Upper lobe of left lung (tissue), 6 donors: ENCODE data around the gene IQCM. TPM values are rescaled to one million over a fixed set of nuclear protein-coding genes. Genes with fewer than 3 reads are reported as not detected.

Experiments
- ATAC-seq, 2 donors: fragments of 200-7000 bp; cut with Tn5 transposase; one replicate each; pipeline ENCODE4 v1.9.1; 2022; ENCODE audit warnings: mild to moderate bottlenecking in 2 of 2, moderate library complexity in 2 of 2; ENCODE audit not compliant: low FRiP score in 2 of 2
- DNase-seq, 2 donors: peaks; one replicate each; pipeline ENCODE4 v3.0.0-alpha.2; 2019 to 2020
- H3K27ac ChIP-seq, 4 donors: fragments of 200-600 bp; sonication (generic); one replicate each; pipeline ENCODE4 v1.5.1; 2016 to 2019
- H3K27me3 ChIP-seq, 4 donors: fragments of 200-600 bp; sonication (generic); one replicate each; pipeline ENCODE4 v1.5.1; 2017 to 2019
- H3K36me3 ChIP-seq, 4 donors: fragments of 200-600 bp; sonication (generic); one replicate each; pipeline ENCODE4 v1.5.1; 2016 to 2019
- H3K4me1 ChIP-seq, 4 donors: fragments of 200-600 bp; sonication (generic); one replicate each; pipeline ENCODE4 v1.5.1; 2018 to 2019
- H3K4me3 ChIP-seq, 4 donors: fragments of 200-600 bp; sonication (generic); one replicate each; pipeline ENCODE4 v1.5.1; 2017 to 2019; ENCODE audit warnings: mild to moderate bottlenecking in 2 of 4, moderate library complexity in 1 of 4
- H3K9me3 ChIP-seq, 4 donors: fragments of 200-600 bp; sonication (generic); one replicate each; pipeline ENCODE4 v1.5.1; 2018 to 2019
- EP300 ChIP-seq, 4 donors: sonication (generic); formaldehyde crosslinking; IDR thresholded peaks; one replicate each; pipeline ENCODE4 v1.5.1; 2017; ENCODE audit warnings: antibody characterized with exemption in 4 of 4, control low read depth in 2 of 4
- POLR2A ChIP-seq, 4 donors: fragments of 450-650 bp; IDR thresholded peaks; one replicate each; pipeline ENCODE4 v1.5.1; 2016 to 2017; ENCODE audit warnings: antibody characterized with exemption in 4 of 4, mild to moderate bottlenecking in 2 of 4
- POLR2AphosphoS5 ChIP-seq, 2 donors: sonication (generic); formaldehyde crosslinking; IDR thresholded peaks; one replicate each; pipeline ENCODE4 v1.5.1; 2017; ENCODE audit warnings: antibody characterized with exemption in 2 of 2
- WGBS, 2 donors: methylation state at CpG; one replicate each; pipeline ENCODE4 v1.1.5; 2017 to 2018; 5-methylcytosine and 5-hydroxymethylcytosine counted together
- total RNA-seq, 6 donors: library from RNA; depleted of rRNA in 4 of 6; stranded (reverse); fragments of >200 nt in 4 of 6; gene quantifications; one replicate each; pipeline versions ENCODE4 v1.1.0 to v1.2.1, GENCODE V29; 2016 to 2021
- TF ChIP-seq, protein P1 (sequence below), 6 experiments: fragments of 450-650 bp in 4 of 6; fragments of 200-600 bp in 2 of 6; sonication (generic) in 2 of 6; IDR thresholded peaks; one replicate each; pipeline ENCODE4 v1.5.1; 2016 to 2019; ENCODE audit warnings: antibody characterized with exemption in 6 of 6
- donor health status: DM: no; HTN: no; CAD: no; lungs with moderate emphysema.
- donor health status: DM: no; HTN: yes; CAD: no; lungs with severe emphysema.

The IQCM gene
- total RNA-seq, 6 donors from 2014 or later, result not detected

GRCh38 chr4:149711593-149712365 is 103.9 kb downstream of the IQCM start:
- DNase-seq, result no peak
- no peak for ATAC-seq
- TF ChIP-seq, protein P1, sequence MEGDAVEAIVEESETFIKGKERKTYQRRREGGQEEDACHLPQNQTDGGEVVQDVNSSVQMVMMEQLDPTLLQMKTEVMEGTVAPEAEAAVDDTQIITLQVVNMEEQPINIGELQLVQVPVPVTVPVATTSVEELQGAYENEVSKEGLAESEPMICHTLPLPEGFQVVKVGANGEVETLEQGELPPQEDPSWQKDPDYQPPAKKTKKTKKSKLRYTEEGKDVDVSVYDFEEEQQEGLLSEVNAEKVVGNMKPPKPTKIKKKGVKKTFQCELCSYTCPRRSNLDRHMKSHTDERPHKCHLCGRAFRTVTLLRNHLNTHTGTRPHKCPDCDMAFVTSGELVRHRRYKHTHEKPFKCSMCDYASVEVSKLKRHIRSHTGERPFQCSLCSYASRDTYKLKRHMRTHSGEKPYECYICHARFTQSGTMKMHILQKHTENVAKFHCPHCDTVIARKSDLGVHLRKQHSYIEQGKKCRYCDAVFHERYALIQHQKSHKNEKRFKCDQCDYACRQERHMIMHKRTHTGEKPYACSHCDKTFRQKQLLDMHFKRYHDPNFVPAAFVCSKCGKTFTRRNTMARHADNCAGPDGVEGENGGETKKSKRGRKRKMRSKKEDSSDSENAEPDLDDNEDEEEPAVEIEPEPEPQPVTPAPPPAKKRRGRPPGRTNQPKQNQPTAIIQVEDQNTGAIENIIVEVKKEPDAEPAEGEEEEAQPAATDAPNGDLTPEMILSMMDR (IDR thresholded peaks at IDR 0.05), result no peak
- TF ChIP-seq POLR2AphosphoS5 (IDR thresholded peaks at IDR 0.05) (no peak), EP300 (IDR thresholded peaks at IDR 0.05) (no peak), POLR2A (IDR thresholded peaks at IDR 0.05) (no peak)
- Histone ChIP-seq H3K27me3 (no peaks in the 10 kb centered on the region), H3K4me1 (no peaks in the 10 kb centered on the region), H3K4me3 (no peak overlapping the region), H3K27ac (no peak overlapping the region), H3K36me3 (no peaks in the 10 kb centered on the region), H3K9me3 (peaks cover 0 to 11% (median 8%) of the 10 kb centered on the region in 4 donors)
- WGBS, 2 donors, result 66 to 72% methylated on average over 2 of the region's 2 CpGs

- ATAC-seq, result no peak
- H3K27me3 ChIP-seq, result no peaks in the 10 kb centered on the region
These were observed 106.0 kb downstream of the IQCM start for GRCh38 chr4:149709640-149710039.

DNA sequence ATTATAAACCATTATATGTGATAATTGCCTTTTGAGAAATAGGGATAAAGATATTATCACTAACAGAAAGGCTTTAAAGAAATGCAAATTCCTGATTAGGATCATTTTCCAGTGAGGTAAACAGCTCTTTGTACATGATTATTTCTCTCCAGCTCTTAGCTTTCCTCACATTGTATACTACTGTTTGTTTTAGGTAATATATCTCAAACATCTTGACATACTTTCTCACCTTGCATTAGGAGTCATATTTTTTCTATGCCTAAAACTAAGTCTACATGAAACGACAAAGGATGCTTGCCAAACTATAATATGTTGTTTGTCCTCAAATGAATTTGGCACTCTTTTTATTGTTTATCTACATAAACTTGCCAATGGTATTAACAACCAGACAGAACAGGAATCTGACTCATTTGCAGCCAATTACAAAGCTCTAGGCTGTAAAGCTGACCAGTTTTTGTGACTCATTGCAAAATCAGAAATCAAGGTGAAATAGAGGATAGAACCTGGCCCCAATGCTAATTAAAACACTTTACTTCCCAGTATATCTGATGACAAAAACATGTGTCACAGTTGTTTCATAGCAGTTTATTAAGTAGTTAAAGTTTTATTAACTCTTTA is 107.0 kb downstream of the IQCM start:
- no peak for ATAC-seq
- H3K4me3 ChIP-seq, result no peak overlapping the region
- TF ChIP-seq POLR2AphosphoS5 (IDR thresholded peaks at IDR 0.05) (no peak), EP300 (IDR thresholded peaks at IDR 0.05) (no peak), POLR2A (IDR thresholded peaks at IDR 0.05) (no peak)
- TF ChIP-seq, protein P1 (IDR thresholded peaks at IDR 0.05), result no peak
- H3K4me1 ChIP-seq, result no peaks in the 10 kb centered on the region
- H3K36me3 ChIP-seq, result no peaks in the 10 kb centered on the region
- no peaks in the 10 kb centered on the region for H3K27me3 ChIP-seq
- H3K9me3 ChIP-seq, result no peaks in the 10 kb centered on the region
- DNase-seq, result no peak
- WGBS, 2 donors, result 47 to 50% methylated on average over 1 of the region's 1 CpG
- H3K27ac ChIP-seq, result no peak overlapping the region

More at GRCh38 chr4:149709640-149710039, 106.0 kb downstream of the IQCM start:
- Histone ChIP-seq H3K4me1 (no peaks in the 10 kb centered on the region), H3K27ac (no peak overlapping the region), H3K36me3 (no peaks in the 10 kb centered on the region), H3K4me3 (no peak overlapping the region), H3K9me3 (no peaks in the 10 kb centered on the region)
- TF ChIP-seq EP300 (IDR thresholded peaks at IDR 0.05), result no peak
- TF ChIP-seq, protein P1 (IDR thresholded peaks at IDR 0.05), result no peak
- TF ChIP-seq POLR2AphosphoS5 (IDR thresholded peaks at IDR 0.05), result no peak
- no peak for TF ChIP-seq POLR2A (IDR thresholded peaks at IDR 0.05)
- no peak for DNase-seq

DNA sequence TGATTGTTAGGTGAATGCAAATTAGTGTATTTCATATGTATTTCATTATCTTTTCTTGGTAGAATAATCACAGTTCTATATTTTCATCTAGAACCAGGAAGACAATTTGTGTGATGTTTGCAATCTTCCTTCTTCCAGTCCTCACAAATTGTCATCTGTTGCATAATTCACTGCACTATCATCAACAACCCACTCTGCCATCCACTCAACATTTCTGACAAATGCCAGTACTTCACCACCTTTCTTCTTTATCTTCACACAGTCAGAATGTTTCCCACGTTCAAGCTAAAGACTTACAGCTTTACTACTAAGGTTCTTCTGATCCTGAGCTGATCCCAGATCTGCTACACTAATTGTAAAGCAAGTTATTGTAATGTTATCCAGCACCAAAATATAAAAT is 107.8 kb downstream of the IQCM start:
- Histone ChIP-seq H3K36me3 (no peaks in the 10 kb centered on the region), H3K4me3 (no peak overlapping the region), H3K27me3 (no peaks in the 10 kb centered on the region), H3K9me3 (no peaks in the 10 kb centered on the region), H3K4me1 (no peaks in the 10 kb centered on the region), H3K27ac (no peak overlapping the region)
- WGBS, 2 donors, result 13 to 29% methylated on average over 1 of the region's 1 CpG
- TF ChIP-seq, protein P1 (IDR thresholded peaks at IDR 0.05), result no peak
- ATAC-seq (no peak), DNase-seq (no peak)

GRCh38 chr4:149706942-149707341 is 108.7 kb downstream of the IQCM start:
- TF ChIP-seq POLR2AphosphoS5 (IDR thresholded peaks at IDR 0.05) (no peak), POLR2A (IDR thresholded peaks at IDR 0.05) (no peak), EP300 (IDR thresholded peaks at IDR 0.05) (no peak)
- TF ChIP-seq, protein P1 (IDR thresholded peaks at IDR 0.05), result no peak
- no peaks in the 10 kb centered on the region for H3K27me3 ChIP-seq
- ATAC-seq, result no peak
- H3K4me3 ChIP-seq, result no peak overlapping the region
- DNase-seq, result no peak
- H3K27ac ChIP-seq, result no peak overlapping the region
- no peaks in the 10 kb centered on the region for H3K4me1 ChIP-seq
- H3K9me3 ChIP-seq, result no peaks in the 10 kb centered on the region
- H3K36me3 ChIP-seq, result no peaks in the 10 kb centered on the region
